Vagina (tissue), 2 donors: ENCODE results near the gene NR1H3. TPM values are rescaled to one million over a fixed set of nuclear protein-coding genes. Genes with fewer than 3 reads are reported as not detected.

ENCODE experiments used
- DNase-seq, 2 donors: peaks; one replicate each; pipeline ENCODE4 v3.0.0-alpha.2; 2017; ENCODE audit errors: extremely low spot score in 2 of 2
- H3K27ac ChIP-seq: fragments of 200-600 bp; sonication (generic); one replicate; pipeline ENCODE4 v1.5.1; 2019
- H3K27me3 ChIP-seq: fragments of 200-600 bp; sonication (generic); one replicate; pipeline ENCODE4 v1.5.1; 2019
- H3K36me3 ChIP-seq, 2 donors: fragments of 200-600 bp; sonication (generic); one replicate each; pipeline ENCODE4 v1.5.1; 2017 to 2019
- H3K4me1 ChIP-seq: fragments of 200-600 bp; sonication (generic); one replicate; pipeline ENCODE4 v1.5.1; 2019
- H3K4me3 ChIP-seq, 2 donors: fragments of 200-600 bp; sonication (generic); 1 replicate in 1 of 2; 2 replicates in 1 of 2; pipeline ENCODE4 v1.5.1; 2016 to 2019
- H3K9me3 ChIP-seq: fragments of 200-600 bp; sonication (generic); one replicate; pipeline ENCODE4 v1.5.1; 2019
- CTCF ChIP-seq, 3 experiments: fragments of 450-650 bp in 2 of 3; fragments of 200-600 bp in 1 of 3; sonication (generic) in 1 of 3; IDR thresholded peaks; one replicate each; pipeline ENCODE4 v1.5.1; 2017 to 2019; ENCODE audit warnings: antibody characterized with exemption in 3 of 3, mild to moderate bottlenecking in 2 of 3, moderate library complexity in 2 of 3
- POLR2A ChIP-seq, 2 donors: fragments of 450-650 bp; IDR thresholded peaks; one replicate each; pipeline ENCODE4 v1.6.1; 2017; ENCODE audit warnings: antibody characterized with exemption in 2 of 2, mild to moderate bottlenecking in 2 of 2, moderate library complexity in 2 of 2
- POLR2AphosphoS5 ChIP-seq, 2 donors: sonication (generic); formaldehyde crosslinking; IDR thresholded peaks; one replicate each; pipeline ENCODE4 v1.9.0; 2017; ENCODE audit warnings: antibody characterized with exemption in 2 of 2, mild to moderate bottlenecking in 2 of 2, low read depth in 1 of 2; ENCODE audit not compliant: insufficient read depth in 1 of 2
- intact Hi-C: fragments of 100-400 bp; cut with DNase I; formaldehyde crosslinking; loops from one replicate; pipeline ENCODE4 v1.15.1; 2023
- total RNA-seq: library from RNA; depleted of rRNA; stranded (reverse); fragments of >200 nt; gene quantifications from one replicate; pipeline ENCODE4 v1.2.3, GENCODE V29; 2016

NR1H3 gene
- total RNA-seq, 1 donor from 2014 or later, result 60.9 TPM

GRCh38 chr11:47235163-47235562 lies 22.6 kb upstream of the NR1H3 start:
- Histone ChIP-seq H3K4me3 (no peak overlapping the region), H3K27ac (no peak overlapping the region), H3K27me3 (no peaks in the 10 kb centered on the region), H3K36me3 (peaks cover 0 to 48% of the 10 kb centered on the region in 2 donors), H3K4me1 (no peaks in the 10 kb centered on the region), H3K9me3 (no peaks in the 10 kb centered on the region)
- intact Hi-C loops, result no loop called here
- DNase-seq, result no peak
- no peak for TF ChIP-seq CTCF (IDR thresholded peaks at IDR 0.05)
- TF ChIP-seq POLR2AphosphoS5 (IDR thresholded peaks at IDR 0.05; ENCODE audit: insufficient read depth in 1 of 2, low read depth in 1 of 2), result no peak
- TF ChIP-seq POLR2A (IDR thresholded peaks at IDR 0.05), result no peak

GRCh38 chr11:47236482-47236881 lies 21.3 kb upstream of the NR1H3 start:
- intact Hi-C loops, result no loop called here
- Histone ChIP-seq H3K27me3 (no peaks in the 10 kb centered on the region), H3K27ac (no peak overlapping the region), H3K9me3 (no peaks in the 10 kb centered on the region), H3K4me1 (no peaks in the 10 kb centered on the region), H3K4me3 (no peak overlapping the region), H3K36me3 (peaks cover 0 to 53% of the 10 kb centered on the region in 2 donors)
- no peak for TF ChIP-seq CTCF (IDR thresholded peaks at IDR 0.05)
- no peak for TF ChIP-seq POLR2AphosphoS5 (IDR thresholded peaks at IDR 0.05; ENCODE audit: insufficient read depth in 1 of 2, low read depth in 1 of 2)
- TF ChIP-seq POLR2A (IDR thresholded peaks at IDR 0.05), result no peak
- no peak for DNase-seq

- Histone ChIP-seq H3K9me3 (no peaks in the 10 kb centered on the region), H3K4me1 (no peaks in the 10 kb centered on the region), H3K27ac (no peak overlapping the region), H3K27me3 (no peaks in the 10 kb centered on the region), H3K36me3 (peaks cover 0 to 71% of the 10 kb centered on the region in 2 donors), H3K4me3 (no peak overlapping the region)
- no peak for TF ChIP-seq POLR2AphosphoS5 (IDR thresholded peaks at IDR 0.05; ENCODE audit: insufficient read depth in 1 of 2, low read depth in 1 of 2)
- TF ChIP-seq POLR2A (IDR thresholded peaks at IDR 0.05), result no peak
- no peak for TF ChIP-seq CTCF (IDR thresholded peaks at IDR 0.05)
- DNase-seq, result no peak
- intact Hi-C loops, result no loop called here
Observed at GRCh38 chr11:47239852-47240251, 17.9 kb upstream of the NR1H3 start.

- Histone ChIP-seq H3K4me1 (peaks cover 3% of the 10 kb centered on the region), H3K27ac (no peak overlapping the region), H3K4me3 (no peak overlapping the region), H3K9me3 (no peaks in the 10 kb centered on the region), H3K36me3 (peaks cover 0 to 67% of the 10 kb centered on the region in 2 donors), H3K27me3 (no peaks in the 10 kb centered on the region)
- DNase-seq, result no peak
- no peak for TF ChIP-seq POLR2AphosphoS5 (IDR thresholded peaks at IDR 0.05; ENCODE audit: insufficient read depth in 1 of 2, low read depth in 1 of 2)
- no peak for TF ChIP-seq CTCF (IDR thresholded peaks at IDR 0.05)
- no peak for TF ChIP-seq POLR2A (IDR thresholded peaks at IDR 0.05)
- intact Hi-C loops, result no loop called here
Observed at GRCh38 chr11:47241841-47242301, 15.9 kb upstream of the NR1H3 start.

GRCh38 chr11:47242596-47243192 lies 15.1 kb upstream of the NR1H3 start:
- Histone ChIP-seq H3K27me3 (no peaks in the 10 kb centered on the region), H3K36me3 (peaks cover 0 to 67% of the 10 kb centered on the region in 2 donors), H3K4me1 (peaks cover 11% of the 10 kb centered on the region), H3K9me3 (no peaks in the 10 kb centered on the region), H3K4me3 (no peak overlapping the region), H3K27ac (no peak overlapping the region)
- DNase-seq, result no peak
- intact Hi-C loops, result no loop called here
- no peak for TF ChIP-seq CTCF (IDR thresholded peaks at IDR 0.05)
- TF ChIP-seq POLR2AphosphoS5 (IDR thresholded peaks at IDR 0.05; ENCODE audit: insufficient read depth in 1 of 2, low read depth in 1 of 2), result no peak
- no peak for TF ChIP-seq POLR2A (IDR thresholded peaks at IDR 0.05)
